IPS-18c (cell line): ENCODE data around the gene AP5S1.

Experiments
- H3K4me3 ChIP-seq: 2 replicates; pipeline ENCODE4 v1.7.0; 2013; ENCODE audit warnings: low read depth, mild to moderate bottlenecking, low read length, moderate library complexity; ENCODE audit not compliant: insufficient read depth
- H3K9me3 ChIP-seq: one replicate; pipeline ENCODE4 v1.6.1; 2013; ENCODE audit warnings: mild to moderate bottlenecking, low read length, moderate library complexity; ENCODE audit not compliant: control insufficient read depth, insufficient read depth

The AP5S1 gene

DNA sequence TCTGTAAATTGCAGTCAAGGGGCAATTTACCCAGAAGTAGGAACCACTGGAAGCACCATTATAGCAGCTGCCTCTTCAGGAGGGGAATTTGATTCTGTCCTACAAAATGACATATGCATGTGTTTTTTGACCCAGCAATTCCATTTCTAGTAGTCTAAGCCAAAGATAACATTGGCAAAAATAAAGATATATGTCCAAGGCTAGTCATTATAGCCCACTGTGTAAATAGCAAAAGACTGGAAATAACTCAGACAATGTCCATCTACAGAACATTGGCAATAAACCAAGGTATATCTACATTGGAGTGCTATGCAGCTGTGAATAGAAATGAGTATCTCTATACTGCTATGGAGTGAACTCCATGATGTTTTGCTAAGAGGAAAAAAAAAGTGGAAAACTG lies 56.3 kb downstream of the AP5S1 start:
- Histone ChIP-seq H3K9me3 (peaks cover 2% of the 10 kb centered on the region), H3K4me3 (no peak overlapping the region)
